Stimulated activated CD4-positive, alpha-beta T cell treated with anti-CD3 and anti-CD28 coated beads, Interleukin-1b, Interleukin-23, amount 100 ng/mL, for 4 hours (primary cell): ENCODE results near the gene KCNJ14.
"Not testable (repeated sequence)": the region's sequence is repeated elsewhere in the genome, so short reads cannot be mapped to it uniquely, and the experiment has no call there.

ENCODE experiments used
- DNase-seq, 2 donors: peaks; one replicate each; pipeline ENCODE4 v3.0.0-alpha.2; 2020; ENCODE audit warnings: low read depth in 2 of 2

The KCNJ14 gene

GRCh38 chr19:48471836-48472235, 16.5 kb downstream of the KCNJ14 start:
- DNase-seq: no peak

GRCh38 chr19:48473161-48473966, 18.0 kb downstream of the KCNJ14 start:
- no peak for DNase-seq

- DNase-seq: no peak
Observed at GRCh38 chr19:48474084-48474592, 18.8 kb downstream of the KCNJ14 start.

- no peak for DNase-seq
Observed at GRCh38 chr19:48475369-48476068, 20.1 kb downstream of the KCNJ14 start.

GRCh38 chr19:48476176-48476575, 20.8 kb downstream of the KCNJ14 start:
- no peak for DNase-seq

- no peak for DNase-seq
Observed at GRCh38 chr19:48477067-48477685, 21.8 kb downstream of the KCNJ14 start.

- no peak for DNase-seq
Observed at GRCh38 chr19:48477698-48478338, 22.4 kb downstream of the KCNJ14 start.

GRCh38 chr19:48478339-48479256, 23.2 kb downstream of the KCNJ14 start:
- no peak for DNase-seq

GRCh38 chr19:48479686-48480085, 24.3 kb downstream of the KCNJ14 start:
- DNase-seq: no peak

- DNase-seq: peak in 1 of 2 donors; percentile 41
Observed at GRCh38 chr19:48480183-48480557, 24.8 kb downstream of the KCNJ14 start.

GRCh38 chr19:48480558-48481500, 25.5 kb downstream of the KCNJ14 start:
- peak; percentile 30 to 49 for DNase-seq

GRCh38 chr19:48481846-48482639, 26.7 kb downstream of the KCNJ14 start:
- DNase-seq: no peak

- no peak for DNase-seq
Observed at GRCh38 chr19:48483301-48483700, 27.9 kb downstream of the KCNJ14 start.

- DNase-seq: no peak
Observed at GRCh38 chr19:48484247-48484893, 29.0 kb downstream of the KCNJ14 start.

- no peak for DNase-seq
Observed at GRCh38 chr19:48484931-48485612, 29.7 kb downstream of the KCNJ14 start.

- not testable (repeated sequence) for DNase-seq
Observed at GRCh38 chr19:48486706-48487105, 31.3 kb downstream of the KCNJ14 start.

- DNase-seq: no peak
Observed at GRCh38 chr19:48487544-48487943, 32.2 kb downstream of the KCNJ14 start.

- no peak for DNase-seq
Observed at GRCh38 chr19:48487948-48488347, 32.6 kb downstream of the KCNJ14 start.
